ENCODE data around the gene GZMM. TPM values are rescaled to one million over a fixed set of nuclear protein-coding genes. Genes with fewer than 3 reads are reported as not detected.

Gene GZMM
- total and polyA plus RNA-seq, 2 of the 13 experiments (the other 11 are each of a cell fraction or from before 2014, with no cell fraction given) = 0.07 TPM; not detected in 1

- TF ChIP-seq ZBTB21 (CRISPR knock-in tag; IDR thresholded peaks at IDR 0.05) (no peak), ARNTL (CRISPR knock-in tag; IDR thresholded peaks at IDR 0.05) (no peak), MXD3 (CRISPR knock-in tag; IDR thresholded peaks at IDR 0.05) (peak; percentile 70; the same call in 1 of the 2 replicates), ZSCAN29 (CRISPR knock-in tag; conservative IDR thresholded peaks at IDR 0.05) (no peak), KAT2B (IDR thresholded peaks at IDR 0.05; ENCODE audit: borderline replicate concordance, low read depth, low read length) (no peak), NBN (conservative IDR thresholded peaks at IDR 0.05) (no peak), HNF1B (CRISPR knock-in tag; IDR thresholded peaks at IDR 0.05) (no peak), ARID3A (IDR thresholded peaks at IDR 0.05; ENCODE audit: low read depth, low read length) (no peak), TOE1 (CRISPR knock-in tag; IDR thresholded peaks at IDR 0.05) (no peak), MTF1 (CRISPR knock-in tag; IDR thresholded peaks at IDR 0.05) (no peak), ISX (CRISPR knock-in tag; conservative IDR thresholded peaks at IDR 0.05) (no peak), ZSCAN31 (CRISPR knock-in tag; IDR thresholded peaks at IDR 0.05; ENCODE audit: low read depth) (0 out of 2 replicates have a peak, but pooled peaks have one; percentile 36), CHD2 (IDR thresholded peaks at IDR 0.05; ENCODE audit: low read depth, low read length) (no peak), ZNF567 (CRISPR knock-in tag; IDR thresholded peaks at IDR 0.05; ENCODE audit: borderline replicate concordance) (no peak), HNRNPLL (IDR thresholded peaks at IDR 0.05; ENCODE audit: low read depth, low read length, poor library complexity, severe bottlenecking) (peak; percentile 54), GLI4 (CRISPR knock-in tag; IDR thresholded peaks at IDR 0.05; ENCODE audit: borderline replicate concordance) (no peak), ZBTB38 (CRISPR knock-in tag; IDR thresholded peaks at IDR 0.05) (no peak), ZNF891 (CRISPR knock-in tag; IDR thresholded peaks at IDR 0.05) (peak; percentile 64; the same call in 1 of the 2 replicates), ZBTB7A (CRISPR knock-in tag; IDR thresholded peaks at IDR 0.05) (peak; percentile 20; the same call in 1 of the 2 replicates), ZFP36L1 (CRISPR knock-in tag; IDR thresholded peaks at IDR 0.05) (peak; percentile 59; the same call in 1 of the 2 replicates), SKI (IDR thresholded peaks at IDR 0.05; ENCODE audit: partially characterized antibody) (no peak), POLR2AphosphoS2 (IDR thresholded peaks at IDR 0.05; ENCODE audit: low read depth, low read length) (no peak), HOXA5 (CRISPR knock-in tag; IDR thresholded peaks at IDR 0.05) (no peak), ARID2 (CRISPR knock-in tag; IDR thresholded peaks at IDR 0.05; ENCODE audit: borderline replicate concordance) (no peak), CSRNP2 (CRISPR knock-in tag; conservative IDR thresholded peaks at IDR 0.05; ENCODE audit: low read depth) (no peak), SRSF4 (IDR thresholded peaks at IDR 0.05; ENCODE audit: low read depth, low read length, poor library complexity, severe bottlenecking) (no peak), IKZF1 (IDR thresholded peaks at IDR 0.05) (no peak)
Measured at GRCh38 chr19:497869-498510, 45.9 kb upstream of the GZMM start (continued).

Data from HepG2 (cell line).